NCI-H526 treated with DMSO at 0.1 percent for 48 hours (cell line): ENCODE measurements around the gene DYRK1A.

Experiments used
- DNase-seq: peaks from one replicate; lab custom pipeline; 2025; lab: John Stamatoyannopoulos, UW

Gene DYRK1A

GRCh38 chr21:37365517-37366481 is 774 bp upstream of the DYRK1A start:
- peak; percentile 36 for DNase-seq

GRCh38 chr21:37367336-37367702 is 746 bp downstream of the DYRK1A start:
- DNase-seq: no peak

GRCh38 chr21:37367703-37368540 is 1.3 kb downstream of the DYRK1A start:
- DNase-seq: no peak

- DNase-seq: no peak
Observed at GRCh38 chr21:37368541-37369279, 2.1 kb downstream of the DYRK1A start.

GRCh38 chr21:37369307-37369854 is 2.8 kb downstream of the DYRK1A start:
- no peak for DNase-seq

GRCh38 chr21:37370152-37371040 is 3.8 kb downstream of the DYRK1A start:
- no peak for DNase-seq

GRCh38 chr21:37371041-37371397 is 4.4 kb downstream of the DYRK1A start:
- DNase-seq: no peak

GRCh38 chr21:37372127-37372731 is 5.7 kb downstream of the DYRK1A start:
- no peak for DNase-seq

- DNase-seq: no peak
Observed at GRCh38 chr21:37372951-37373350, 6.4 kb downstream of the DYRK1A start.

- DNase-seq: no peak
Observed at GRCh38 chr21:37373539-37373938, 7.0 kb downstream of the DYRK1A start.

- DNase-seq: no peak
Observed at GRCh38 chr21:37374027-37374426, 7.5 kb downstream of the DYRK1A start.

- DNase-seq: no peak
Observed at GRCh38 chr21:37375866-37376574, 9.4 kb downstream of the DYRK1A start.

- no peak for DNase-seq
Observed at GRCh38 chr21:37378700-37379139, 12.1 kb downstream of the DYRK1A start.

- DNase-seq: peak; percentile 41
Observed at GRCh38 chr21:37380349-37381323, 14.1 kb downstream of the DYRK1A start.

GRCh38 chr21:37381883-37382585 is 15.5 kb downstream of the DYRK1A start:
- no peak for DNase-seq

- DNase-seq: no peak
Observed at GRCh38 chr21:37383086-37383485, 16.5 kb downstream of the DYRK1A start.

GRCh38 chr21:37383784-37384311 is 17.3 kb downstream of the DYRK1A start:
- no peak for DNase-seq

GRCh38 chr21:37384416-37384815 is 17.8 kb downstream of the DYRK1A start:
- DNase-seq: no peak
